AG20443 (cell line): ENCODE measurements around the gene CCDC172.
"Not testable (repeated sequence)": the region's sequence is repeated elsewhere in the genome, so short reads cannot be mapped to it uniquely, and the experiment has no call there.

ENCODE experiments used
- DNase-seq: peaks from one replicate; pipeline ENCODE4 v3.0.0; 2012; ENCODE audit warnings: low spot score, mixed read lengths

The CCDC172 gene

GRCh38 chr10:116336866-116337265 is 12.6 kb downstream of the CCDC172 start:
- no peak for DNase-seq

DNA sequence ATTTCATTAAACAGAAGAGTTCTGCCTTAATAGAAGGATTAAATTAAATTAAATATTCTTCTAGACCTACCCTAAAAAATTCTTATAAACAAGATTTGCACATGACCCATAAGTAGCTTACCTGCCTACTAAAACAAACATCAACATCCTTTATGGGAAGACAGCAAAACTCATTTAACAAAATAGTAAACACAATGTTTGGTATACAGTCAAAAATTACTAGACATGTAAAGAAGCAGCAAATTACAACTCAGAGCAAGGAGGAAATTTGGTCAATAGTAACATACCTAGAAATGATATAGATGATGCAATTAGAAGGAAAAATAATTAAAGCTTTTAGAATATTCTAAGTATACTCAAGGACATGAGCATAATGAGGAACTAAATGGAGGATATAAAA is 27.9 kb downstream of the CCDC172 start:
- DNase-seq, result no peak

DNA sequence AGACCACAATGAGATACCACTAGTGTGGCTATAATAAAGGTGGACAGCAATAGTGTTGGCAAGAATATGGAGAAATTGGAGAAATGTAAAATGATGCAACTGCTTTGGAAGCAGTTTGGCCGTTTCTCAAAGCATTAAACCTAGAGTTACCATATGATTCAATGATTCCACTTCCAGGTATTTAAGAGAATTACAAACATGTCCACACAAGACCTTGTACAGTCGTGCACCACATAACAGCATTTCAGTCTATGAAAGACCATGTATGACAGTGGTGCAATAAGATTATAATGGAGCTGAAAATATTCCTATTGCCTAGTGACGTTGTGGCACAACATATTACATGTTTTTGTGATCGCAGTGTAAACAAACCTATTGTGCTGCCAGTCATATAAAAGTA is 29.6 kb downstream of the CCDC172 start:
- DNase-seq, result no peak

GRCh38 chr10:116355341-116355740 is 31.1 kb downstream of the CCDC172 start:
- no peak for DNase-seq

- DNase-seq, result no peak
These were observed 32.6 kb downstream of the CCDC172 start for GRCh38 chr10:116356833-116357232.

DNA sequence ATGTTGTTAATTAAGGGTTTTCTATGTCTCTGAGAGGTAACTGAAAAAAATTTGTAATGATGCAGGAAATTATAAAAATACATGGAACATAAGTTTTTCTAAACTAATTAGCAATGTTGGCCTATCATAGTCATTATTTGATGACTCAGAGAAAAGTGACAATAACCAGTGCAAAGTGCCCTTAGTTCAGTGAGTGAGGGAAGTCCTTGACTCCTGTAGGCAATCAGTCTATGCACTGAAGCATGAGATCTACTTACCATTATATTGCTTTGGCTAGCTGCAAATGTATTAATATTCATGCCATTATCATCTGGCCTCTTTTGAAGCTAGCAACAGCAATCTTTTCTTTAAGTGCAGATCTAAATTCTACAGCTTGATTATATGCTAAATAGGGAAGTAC is 40.6 kb downstream of the CCDC172 start:
- DNase-seq, result no peak

DNA sequence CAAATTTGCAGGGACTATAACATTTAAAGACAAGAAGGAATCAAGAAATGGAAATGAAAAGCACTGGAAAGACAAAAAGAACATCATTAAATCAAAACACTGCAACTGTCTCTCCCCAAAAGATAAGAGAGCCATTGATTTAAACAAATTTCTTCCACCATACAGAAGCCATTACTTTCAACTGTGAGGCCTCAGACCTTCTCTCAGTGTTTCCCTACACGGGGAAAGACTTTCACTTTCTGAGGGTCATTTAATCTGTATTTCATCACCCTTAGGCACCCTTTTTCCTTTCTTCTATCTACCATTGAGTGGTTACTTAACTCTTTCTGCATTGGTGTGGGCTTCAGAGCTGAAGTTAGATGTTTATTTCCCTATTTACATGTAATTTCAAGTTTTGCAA is 47.5 kb downstream of the CCDC172 start:
- DNase-seq, result no peak

GRCh38 chr10:116382290-116382689 is 58.0 kb downstream of the CCDC172 start:
- DNase-seq, result no peak

- no peak for DNase-seq
These were observed 61.1 kb downstream of the CCDC172 start for GRCh38 chr10:116385311-116385710.

DNA sequence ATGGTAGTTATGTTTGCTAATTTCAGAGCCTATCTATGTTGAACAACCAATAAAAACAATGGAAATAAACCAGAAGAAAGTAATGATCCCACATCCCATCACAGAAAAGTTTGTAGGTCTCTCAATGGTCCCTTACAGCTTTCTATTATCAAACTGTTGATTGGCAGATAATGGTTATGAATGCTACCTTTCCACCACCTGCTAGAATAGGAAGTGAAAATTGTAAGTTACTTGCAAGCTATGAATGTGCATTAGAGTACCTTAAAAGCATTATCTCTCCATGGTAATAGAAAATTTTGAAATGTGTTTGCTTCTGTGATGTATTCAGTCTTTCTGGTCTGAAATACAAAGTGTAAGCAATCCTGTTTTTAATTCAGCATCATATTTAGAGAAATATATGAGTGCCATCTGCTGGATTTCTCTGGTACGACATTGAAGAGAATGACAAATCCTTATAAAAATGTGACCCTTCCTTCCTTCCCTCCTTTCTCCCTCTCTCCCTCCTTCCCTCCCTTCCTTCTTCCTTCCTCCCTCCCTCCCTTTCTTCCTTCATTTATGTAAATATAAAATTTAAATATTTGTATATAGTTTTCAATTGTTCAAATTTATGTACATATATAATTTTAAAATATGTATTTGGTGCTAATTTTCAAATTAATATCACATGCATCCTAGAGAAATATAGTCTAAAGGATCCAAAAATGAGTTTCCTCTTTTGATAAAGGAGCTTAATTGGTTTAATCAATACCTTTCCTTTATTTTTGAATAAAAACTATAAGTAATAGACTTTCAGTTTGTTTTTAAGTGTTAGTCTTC is 62.0 kb downstream of the CCDC172 start:
- peak; percentile 17 for DNase-seq

GRCh38 chr10:116393246-116393831 is 69.1 kb downstream of the CCDC172 start:
- not testable (repeated sequence) for DNase-seq

- DNase-seq, result no peak
These were observed 71.2 kb downstream of the CCDC172 start for GRCh38 chr10:116395223-116395985.

DNA sequence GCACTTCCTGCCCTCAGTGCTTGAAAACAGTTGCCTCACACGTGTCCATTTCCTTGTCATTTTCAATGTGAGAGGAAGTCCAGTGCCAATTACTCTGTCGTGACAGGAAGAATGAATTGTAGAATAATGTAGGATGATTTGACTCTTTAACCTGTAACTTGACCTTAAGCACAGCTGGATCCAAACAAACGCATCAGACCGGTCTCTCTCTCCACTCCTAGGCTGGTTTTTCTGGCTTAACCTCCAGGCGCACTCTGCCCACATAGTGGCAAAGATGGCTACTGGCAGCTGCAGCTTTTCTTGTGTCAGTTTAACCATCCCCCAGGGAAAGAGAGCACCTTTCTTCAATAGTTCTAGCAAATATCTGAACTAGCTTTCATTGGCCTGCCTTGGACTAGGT is 74.0 kb downstream of the CCDC172 start:
- no peak for DNase-seq

- no peak for DNase-seq
These were observed 78.6 kb downstream of the CCDC172 start for GRCh38 chr10:116402858-116403257.

DNA sequence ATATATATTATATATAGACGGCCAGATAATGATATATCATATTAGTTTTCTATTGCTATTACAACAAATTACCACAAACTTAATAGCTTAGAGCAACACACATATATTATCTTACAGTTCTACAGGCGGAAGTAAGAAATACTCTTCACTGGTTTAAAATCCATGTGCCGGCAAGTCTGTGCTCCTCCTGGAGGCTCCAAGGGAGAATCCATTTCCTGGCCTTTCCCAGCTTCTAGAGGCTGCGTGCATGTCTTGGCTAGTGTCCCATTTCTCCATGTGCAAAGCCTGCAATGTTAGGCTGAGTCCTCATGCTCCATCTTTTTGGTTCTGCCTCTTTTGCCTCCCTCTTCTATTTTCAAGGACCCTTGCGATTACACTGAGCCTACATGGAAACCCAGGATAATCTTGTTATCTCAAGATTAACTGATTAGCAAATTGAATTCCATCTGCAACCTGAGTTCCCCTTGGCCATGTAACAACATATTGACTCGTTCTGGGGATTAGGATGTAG is 79.5 kb downstream of the CCDC172 start:
- DNase-seq, result no peak

DNA sequence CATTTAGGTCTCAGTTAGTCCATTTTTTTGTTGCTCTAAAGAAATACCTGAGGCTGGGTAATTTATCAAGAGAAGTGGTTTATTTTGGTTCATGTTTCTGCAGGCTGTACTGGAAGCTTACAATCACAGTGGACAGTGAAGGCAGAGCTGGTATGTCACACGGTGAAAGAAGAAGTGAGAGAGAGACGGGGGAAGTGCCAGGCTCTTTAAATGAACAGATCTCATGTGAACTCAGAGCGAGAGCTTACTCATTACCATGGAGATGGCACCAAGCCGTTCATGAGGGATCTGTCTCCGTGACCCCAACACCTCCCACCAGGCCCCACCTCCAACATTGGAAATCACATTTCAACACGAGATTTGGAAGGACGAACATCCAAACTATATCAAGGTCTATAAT is 84.5 kb downstream of the CCDC172 start:
- DNase-seq, result no peak

DNA sequence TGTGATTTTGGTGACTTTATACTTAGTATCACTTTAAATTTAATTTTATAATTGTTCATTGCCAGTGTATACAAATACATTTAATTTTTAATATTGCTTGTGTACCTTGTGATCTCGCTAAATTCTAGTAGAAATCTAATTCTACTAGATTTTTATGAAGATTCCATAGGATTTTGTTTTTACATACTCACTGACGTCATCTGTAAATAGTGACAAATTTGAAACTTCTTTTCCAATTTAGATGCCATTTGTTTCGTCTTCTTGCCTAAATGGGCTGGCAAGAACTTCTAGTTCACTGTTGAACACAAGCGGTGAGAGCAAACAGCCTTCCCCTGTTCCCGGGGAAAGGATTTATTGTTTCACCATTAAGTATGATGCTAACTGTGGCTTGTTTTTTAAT is 86.1 kb downstream of the CCDC172 start:
- DNase-seq, result no peak

- no peak for DNase-seq
These were observed 93.6 kb downstream of the CCDC172 start for GRCh38 chr10:116417821-116418220.

DNA sequence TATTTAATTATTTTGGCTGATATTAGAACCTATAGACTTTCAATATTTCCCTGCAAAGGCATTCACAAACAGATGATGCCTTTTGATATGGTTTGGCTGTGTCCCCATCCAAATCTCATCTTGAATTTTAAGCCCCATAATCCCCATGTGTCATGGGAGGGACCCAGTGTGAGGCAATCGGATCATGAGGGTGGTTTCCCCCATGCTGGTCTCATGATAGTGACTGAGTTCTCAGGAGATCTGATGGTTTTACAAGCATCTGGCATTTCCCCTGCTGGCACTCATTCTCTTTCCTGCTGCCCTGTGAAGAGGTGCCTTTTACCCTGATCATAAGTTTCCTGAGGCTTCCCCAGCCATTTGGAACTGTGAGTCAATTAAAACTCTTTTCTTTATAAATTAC is 94.1 kb downstream of the CCDC172 start:
- DNase-seq, result no peak

- no peak for DNase-seq
These were observed 97.6 kb downstream of the CCDC172 start for GRCh38 chr10:116421815-116422214.

GRCh38 chr10:116427671-116428070 is 103.4 kb downstream of the CCDC172 start, which contains the start of gene PNLIPRP3:
TSS of gene PNLIPRP3 (plus strand) at chr10:116427847. CDS start at chr10:116428013, 166 bp downstream.
- DNase-seq, result no peak

GRCh38 chr10:116429288-116429977 is 105.2 kb downstream of the CCDC172 start:
- no peak for DNase-seq
